ENCODE results near the gene BIN1. TPM values are rescaled to one million over a fixed set of nuclear protein-coding genes. Genes with fewer than 3 reads are reported as not detected.

BIN1 gene
- total RNA-seq, 4 donors from 2014 or later = 36.1 to 101 (median 53.9) TPM

DNA sequence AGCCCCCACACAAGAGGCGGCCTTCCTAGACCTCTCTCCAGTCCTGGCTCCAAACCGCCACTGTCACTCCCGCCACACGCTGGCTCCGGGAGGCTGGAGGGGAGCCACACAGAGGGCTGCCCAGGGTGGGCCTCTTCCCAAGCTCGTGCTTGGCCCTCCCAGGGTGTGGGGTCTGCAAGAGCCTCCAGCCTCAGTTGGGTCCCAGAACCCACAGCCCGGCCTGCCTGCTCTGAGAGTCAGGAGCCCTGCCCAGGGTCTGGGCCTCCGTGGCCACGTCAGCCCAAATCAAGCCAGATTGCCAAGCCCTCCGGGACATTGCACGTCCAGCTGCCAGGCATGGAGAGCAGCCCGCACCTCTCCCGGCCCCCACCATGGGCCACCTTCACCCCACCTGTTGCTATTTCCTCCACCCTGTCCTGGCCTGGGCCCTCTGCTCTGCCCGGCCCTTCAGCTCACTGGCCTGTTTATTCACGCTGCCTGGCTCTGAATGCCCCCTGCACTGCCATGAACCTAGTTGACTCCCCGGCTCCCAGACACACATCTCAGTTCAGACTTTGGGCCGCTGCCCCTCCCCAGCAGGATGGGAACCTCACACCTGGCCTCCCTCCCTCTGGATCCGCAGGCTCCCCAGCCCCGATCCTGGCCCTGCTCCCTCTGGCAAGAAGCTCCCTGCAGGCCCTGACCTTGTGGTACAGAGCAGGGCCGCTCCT lies 61.0 kb downstream of the BIN1 start:
- peaks cover 0 to 27% of the 10 kb centered on the region in 2 donors for H3K36me3 ChIP-seq
- H3K27me3 ChIP-seq = no peaks in the 10 kb centered on the region
- H3K4me1 ChIP-seq = peaks cover 0 to 18% (median 0%) of the 10 kb centered on the region in 3 donors
- no peak for ATAC-seq
- WGBS, 2 donors (ENCODE audit: low coverage in 1 of 2) = 73 to 95% methylated on average over 3 to 4 of the region's 20 CpGs
- H3K4me3 ChIP-seq = no peak overlapping the region
- TF ChIP-seq EP300 (IDR thresholded peaks at IDR 0.05) = no peak
- no peaks in the 10 kb centered on the region for H3K9me3 ChIP-seq
- no peak overlapping the region for H3K27ac ChIP-seq

DNA sequence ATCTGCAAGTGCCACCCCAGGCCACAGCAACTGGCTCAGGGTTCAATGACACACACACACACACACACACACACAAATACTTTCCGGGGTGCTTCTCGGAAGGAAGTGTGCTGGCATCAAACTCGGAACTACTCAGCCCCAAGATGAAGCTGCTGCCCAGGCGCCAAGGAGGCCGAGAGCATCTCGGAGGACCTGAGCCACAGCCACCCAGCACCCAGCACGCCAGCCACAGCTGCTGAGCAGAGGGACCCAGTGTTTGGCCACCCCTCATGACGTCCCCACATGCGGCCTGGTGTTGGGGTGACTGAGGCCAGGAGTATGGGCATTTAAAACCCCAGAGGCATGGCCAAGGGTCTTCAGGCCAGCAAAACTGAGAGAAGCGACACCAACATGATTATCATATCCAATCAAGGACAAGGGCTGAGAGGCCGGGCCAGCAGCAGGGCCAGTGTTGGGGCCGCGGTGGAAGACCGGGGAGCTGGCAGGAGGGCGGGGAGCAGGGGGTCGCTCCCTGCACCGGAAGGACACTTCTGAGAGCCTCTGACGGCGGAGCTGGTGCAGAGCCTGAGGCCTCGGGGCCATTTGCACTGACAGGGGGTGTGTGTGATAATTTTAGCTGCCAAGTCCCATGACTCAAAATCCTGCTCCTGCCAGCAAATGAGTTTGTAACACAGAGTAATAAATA lies 61.8 kb downstream of the BIN1 start:
- no peak for ATAC-seq
- TF ChIP-seq POLR2A (IDR thresholded peaks at IDR 0.05) = no peak
- no peak for TF ChIP-seq EP300 (IDR thresholded peaks at IDR 0.05)
- TF ChIP-seq, protein P1, sequence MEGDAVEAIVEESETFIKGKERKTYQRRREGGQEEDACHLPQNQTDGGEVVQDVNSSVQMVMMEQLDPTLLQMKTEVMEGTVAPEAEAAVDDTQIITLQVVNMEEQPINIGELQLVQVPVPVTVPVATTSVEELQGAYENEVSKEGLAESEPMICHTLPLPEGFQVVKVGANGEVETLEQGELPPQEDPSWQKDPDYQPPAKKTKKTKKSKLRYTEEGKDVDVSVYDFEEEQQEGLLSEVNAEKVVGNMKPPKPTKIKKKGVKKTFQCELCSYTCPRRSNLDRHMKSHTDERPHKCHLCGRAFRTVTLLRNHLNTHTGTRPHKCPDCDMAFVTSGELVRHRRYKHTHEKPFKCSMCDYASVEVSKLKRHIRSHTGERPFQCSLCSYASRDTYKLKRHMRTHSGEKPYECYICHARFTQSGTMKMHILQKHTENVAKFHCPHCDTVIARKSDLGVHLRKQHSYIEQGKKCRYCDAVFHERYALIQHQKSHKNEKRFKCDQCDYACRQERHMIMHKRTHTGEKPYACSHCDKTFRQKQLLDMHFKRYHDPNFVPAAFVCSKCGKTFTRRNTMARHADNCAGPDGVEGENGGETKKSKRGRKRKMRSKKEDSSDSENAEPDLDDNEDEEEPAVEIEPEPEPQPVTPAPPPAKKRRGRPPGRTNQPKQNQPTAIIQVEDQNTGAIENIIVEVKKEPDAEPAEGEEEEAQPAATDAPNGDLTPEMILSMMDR (IDR thresholded peaks at IDR 0.05) = no peak
- TF ChIP-seq POLR2AphosphoS5 (IDR thresholded peaks at IDR 0.05) = no peak
- 49 to 57% methylated on average over 1 to 2 of the region's 20 CpGs for WGBS, 2 donors (ENCODE audit: low coverage in 1 of 2)
- no peaks in the 10 kb centered on the region for H3K27me3 ChIP-seq
- no peak overlapping the region for H3K27ac ChIP-seq
- no peak overlapping the region for H3K4me3 ChIP-seq
- H3K4me1 ChIP-seq = peaks cover 0 to 10% (median 0%) of the 10 kb centered on the region in 3 donors
- peaks cover 0 to 27% of the 10 kb centered on the region in 2 donors for H3K36me3 ChIP-seq
- H3K9me3 ChIP-seq = no peaks in the 10 kb centered on the region

DNA sequence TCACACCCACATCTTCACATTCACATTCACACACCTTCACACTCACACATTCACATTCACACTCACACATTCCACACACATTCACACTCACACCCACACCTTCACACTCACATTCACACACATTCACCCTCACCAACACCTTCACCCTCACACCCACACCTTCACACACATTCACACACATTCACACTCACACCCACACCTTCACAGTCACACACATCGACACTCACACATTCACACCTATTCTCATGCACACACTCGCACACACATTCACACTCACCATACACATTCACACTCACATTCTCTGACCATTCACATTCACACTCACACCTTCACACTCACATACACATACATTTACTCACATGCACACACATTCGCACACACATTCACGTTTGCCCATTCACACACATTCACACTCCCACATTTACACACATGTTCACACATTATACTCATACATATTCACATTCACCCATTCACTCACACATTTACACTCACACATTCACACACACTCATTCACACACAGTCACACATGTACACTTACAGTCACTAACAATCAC lies 62.7 kb downstream of the BIN1 start:
- Histone ChIP-seq H3K4me1 (peaks cover 0 to 6% (median 0%) of the 10 kb centered on the region in 3 donors), H3K27me3 (no peaks in the 10 kb centered on the region), H3K27ac (no peak overlapping the region), H3K4me3 (no peak overlapping the region), H3K36me3 (peaks cover 0 to 24% of the 10 kb centered on the region in 2 donors), H3K9me3 (no peaks in the 10 kb centered on the region)
- no peak for ATAC-seq
- TF ChIP-seq POLR2A (IDR thresholded peaks at IDR 0.05) (no peak), EP300 (IDR thresholded peaks at IDR 0.05) (no peak), POLR2AphosphoS5 (IDR thresholded peaks at IDR 0.05) (no peak)
- TF ChIP-seq, protein P1 (IDR thresholded peaks at IDR 0.05) = no peak
- WGBS, 2 donors (ENCODE audit: low coverage in 1 of 2) = 92 to 96% methylated on average over 4 of the region's 4 CpGs

DNA sequence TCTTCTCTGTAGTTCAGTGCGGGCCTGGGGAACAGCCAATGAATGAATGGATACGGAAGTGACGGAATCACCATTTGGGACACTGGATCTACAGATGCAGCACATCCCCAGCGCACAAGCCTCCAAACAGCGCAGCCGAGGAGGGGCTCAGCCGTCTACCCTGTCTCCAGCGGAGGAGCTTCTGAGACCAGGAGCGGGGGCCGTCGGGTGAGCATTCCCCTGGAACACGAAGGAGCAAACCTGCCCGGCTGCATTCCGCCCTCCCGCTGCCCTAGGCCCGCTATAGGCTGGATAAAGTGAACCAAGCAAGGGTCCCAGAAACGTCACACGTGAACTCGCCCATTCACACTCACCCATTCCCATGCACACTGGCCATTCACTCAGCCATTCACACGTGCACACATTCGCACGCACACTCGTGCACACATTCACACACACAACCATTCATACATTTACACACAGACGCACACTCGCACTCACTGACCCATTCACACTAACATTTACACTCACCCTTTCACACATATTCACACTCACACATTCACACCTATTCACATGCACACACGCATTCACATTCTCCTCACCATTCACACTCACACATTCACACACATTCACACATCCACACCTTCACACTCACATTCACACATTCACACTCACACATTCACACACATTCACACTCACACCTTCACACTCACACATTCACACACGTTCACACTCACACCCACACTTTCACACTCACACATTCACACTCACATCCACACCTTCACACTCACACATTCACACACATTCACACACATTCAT lies 63.4 kb downstream of the BIN1 start:
- WGBS, 2 donors (ENCODE audit: low coverage in 1 of 2) = 89 to 90% methylated on average over 12 to 14 of the region's 27 CpGs
- no peaks in the 10 kb centered on the region for H3K27me3 ChIP-seq
- H3K36me3 ChIP-seq = peaks cover 0 to 17% of the 10 kb centered on the region in 2 donors
- H3K4me1 ChIP-seq = peaks cover 0 to 6% (median 0%) of the 10 kb centered on the region in 3 donors
- H3K27ac ChIP-seq = no peak overlapping the region
- no peak overlapping the region for H3K4me3 ChIP-seq
- no peaks in the 10 kb centered on the region for H3K9me3 ChIP-seq
- no peak for ATAC-seq
- no peak for TF ChIP-seq POLR2A (IDR thresholded peaks at IDR 0.05)
- TF ChIP-seq EP300 (IDR thresholded peaks at IDR 0.05) = no peak
- TF ChIP-seq POLR2AphosphoS5 (IDR thresholded peaks at IDR 0.05) = no peak
- TF ChIP-seq, protein P1 (IDR thresholded peaks at IDR 0.05) = no peak

All from gastroesophageal sphincter (tissue), 4 donors.